ENCODE results near the gene SNX1. TPM values are rescaled to one million over a fixed set of nuclear protein-coding genes. Genes with fewer than 3 reads are reported as not detected.

SNX1 gene
- total and polyA plus RNA-seq, 2 of the 13 experiments (the other 11 are each of a cell fraction or from before 2014, with no cell fraction given), result 29.3 to 60.1 TPM

- TF ChIP-seq ZNF564 (CRISPR knock-in tag; IDR thresholded peaks at IDR 0.05) (no peak), HDAC2 (CRISPR knock-in tag; IDR thresholded peaks at IDR 0.05) (0 out of 2 replicates have a peak, but pooled peaks have one; percentile 14), ZKSCAN8 (CRISPR knock-in tag; IDR thresholded peaks at IDR 0.05; ENCODE audit: borderline replicate concordance) (no peak), POLR2AphosphoS5 (IDR thresholded peaks at IDR 0.05; ENCODE audit: low read depth, low read length) (no peak), ZNF101 (CRISPR knock-in tag; IDR thresholded peaks at IDR 0.05; ENCODE audit: borderline replicate concordance, low read depth) (no peak), PCBP1 (IDR thresholded peaks at IDR 0.05; ENCODE audit: borderline replicate concordance, low read depth, low read length) (peak; percentile 62; the same call in 1 of the 2 replicates), GPN1 (CRISPR knock-in tag; IDR thresholded peaks at IDR 0.05; ENCODE audit: borderline replicate concordance) (no peak), ZNF282 (IDR thresholded peaks at IDR 0.05; ENCODE audit: partially characterized antibody) (no peak), ZNF563 (CRISPR knock-in tag; IDR thresholded peaks at IDR 0.05) (no peak), TFE3 (CRISPR knock-in tag; IDR thresholded peaks at IDR 0.05) (peak; percentile 56; the same call in 1 of the 2 replicates), RERE (CRISPR knock-in tag; IDR thresholded peaks at IDR 0.05; ENCODE audit: low read depth) (no peak), ZNF713 (CRISPR knock-in tag; IDR thresholded peaks at IDR 0.05) (no peak), LCORL (IDR thresholded peaks at IDR 0.05) (no peak), LCORL (CRISPR knock-in tag; IDR thresholded peaks at IDR 0.05) (no peak), ZUFSP (CRISPR knock-in tag; IDR thresholded peaks at IDR 0.05; ENCODE audit: borderline replicate concordance) (no peak), ZFP90 (CRISPR knock-in tag; IDR thresholded peaks at IDR 0.05; ENCODE audit: borderline replicate concordance) (no peak), ZNF589 (CRISPR knock-in tag; conservative IDR thresholded peaks at IDR 0.05) (no peak), ZNF652 (CRISPR knock-in tag; IDR thresholded peaks at IDR 0.05; ENCODE audit: borderline replicate concordance, low read depth) (no peak), ZNF780A (CRISPR knock-in tag; IDR thresholded peaks at IDR 0.05) (no peak), DNMT3B (CRISPR knock-in tag; conservative IDR thresholded peaks at IDR 0.05) (no peak), DR1 (CRISPR knock-in tag; IDR thresholded peaks at IDR 0.05) (no peak)
- TF ChIP-seq, protein P1, sequence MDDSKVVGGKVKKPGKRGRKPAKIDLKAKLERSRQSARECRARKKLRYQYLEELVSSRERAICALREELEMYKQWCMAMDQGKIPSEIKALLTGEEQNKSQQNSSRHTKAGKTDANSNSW (CRISPR knock-in tag; IDR thresholded peaks at IDR 0.05; ENCODE audit: borderline replicate concordance), result no peak
Observed at GRCh38 chr15:64146885-64147681, 51.3 kb downstream of the SNX1 start (continued).

All from HepG2 (cell line).